Left hindlimb (tissue), 1 donor: Measurements from ENCODE around the gene ADAP2.
"Not testable (repeated sequence)": the region's sequence is repeated elsewhere in the genome, so short reads cannot be mapped to it uniquely, and the experiment has no call there.

Source experiments
- DNase-seq: peaks from one replicate; pipeline ENCODE4 v3.0.0-alpha.2; 2018

ADAP2 gene

GRCh38 chr17:30930495-30930894 is 8.8 kb downstream of the ADAP2 start:
- DNase-seq = no peak

GRCh38 chr17:30931582-30931981 is 9.8 kb downstream of the ADAP2 start:
- DNase-seq = not testable (repeated sequence)

- DNase-seq = no peak
Measured at GRCh38 chr17:30933966-30934365, 12.2 kb downstream of the ADAP2 start.

- no peak for DNase-seq
Measured at GRCh38 chr17:30939051-30939689, 17.4 kb downstream of the ADAP2 start.

DNA sequence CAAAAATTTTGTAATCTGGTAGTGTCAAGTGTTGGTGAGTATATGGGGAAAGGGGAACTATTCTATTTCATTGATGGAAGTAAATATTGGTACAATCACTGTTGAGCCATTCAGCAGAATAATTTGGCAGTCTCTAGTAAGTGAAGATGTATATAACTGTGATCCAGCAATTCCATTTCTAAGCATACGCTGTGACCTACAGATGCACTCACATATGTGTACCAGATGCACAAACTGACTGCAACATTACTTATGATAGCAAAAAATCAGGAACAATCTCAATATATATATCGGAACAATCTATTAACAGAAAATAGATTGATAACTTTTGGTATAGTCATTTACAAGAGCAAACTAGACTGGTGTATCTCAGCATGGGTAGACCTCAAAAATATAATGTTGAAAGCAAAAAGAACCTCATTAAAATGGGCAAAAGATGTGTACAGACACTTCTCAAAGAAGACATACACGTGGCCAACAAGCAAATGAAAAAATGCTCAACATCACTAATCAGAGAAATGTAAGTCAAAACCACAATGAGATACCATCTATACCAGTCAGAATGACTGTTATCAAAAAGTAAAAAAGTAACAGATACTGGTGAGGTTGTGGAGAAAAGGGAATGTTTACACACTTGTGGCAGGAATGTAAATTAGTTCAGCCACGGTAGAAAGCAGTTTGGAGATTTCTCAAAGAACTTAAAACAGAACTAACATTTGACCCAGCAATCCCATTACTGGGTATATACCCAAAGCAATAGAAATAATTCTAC is 20.7 kb downstream of the ADAP2 start:
- no peak for DNase-seq

- DNase-seq = no peak
Measured at GRCh38 chr17:30947796-30948195, 26.1 kb downstream of the ADAP2 start.

GRCh38 chr17:30950189-30950588 is 28.4 kb downstream of the ADAP2 start:
- no peak for DNase-seq

DNA sequence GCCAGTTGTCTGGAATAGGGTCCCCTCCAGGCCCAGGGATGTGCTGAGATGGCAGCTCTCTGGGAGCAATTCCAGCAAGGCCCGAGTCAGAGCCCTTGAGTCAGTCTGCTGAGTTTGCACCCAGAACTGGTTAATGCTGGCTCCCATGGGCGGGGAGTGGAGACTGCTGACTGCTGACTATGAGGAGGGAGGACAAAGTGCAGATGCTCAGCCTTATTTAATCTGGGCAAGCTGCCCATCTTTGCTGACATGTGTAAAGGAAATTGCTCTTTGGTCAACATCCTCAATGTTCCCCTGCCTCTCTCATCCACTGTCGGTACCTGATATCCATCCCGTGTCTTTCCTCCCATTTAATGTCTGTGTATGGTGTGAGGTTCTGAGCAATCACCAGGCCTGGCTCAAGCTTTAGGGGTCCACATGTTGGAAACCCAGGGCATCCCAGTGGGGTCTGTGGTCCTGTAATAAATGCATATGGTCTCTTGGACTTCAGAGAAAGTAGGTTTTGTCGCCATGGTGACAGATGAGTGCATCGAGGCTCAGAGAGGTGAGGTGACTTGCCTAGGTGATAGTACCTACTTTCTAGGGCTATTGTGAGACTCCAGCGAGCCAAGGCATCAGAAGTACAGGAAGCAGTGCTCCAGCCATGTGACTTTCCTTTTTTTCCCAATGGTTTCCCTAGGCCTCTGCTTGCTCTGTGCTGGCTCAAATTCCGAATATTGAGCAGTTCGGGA is 29.1 kb downstream of the ADAP2 start:
- peak; percentile 57 for DNase-seq

- no peak for DNase-seq
Measured at GRCh38 chr17:30952638-30953393, 31.1 kb downstream of the ADAP2 start.

DNA sequence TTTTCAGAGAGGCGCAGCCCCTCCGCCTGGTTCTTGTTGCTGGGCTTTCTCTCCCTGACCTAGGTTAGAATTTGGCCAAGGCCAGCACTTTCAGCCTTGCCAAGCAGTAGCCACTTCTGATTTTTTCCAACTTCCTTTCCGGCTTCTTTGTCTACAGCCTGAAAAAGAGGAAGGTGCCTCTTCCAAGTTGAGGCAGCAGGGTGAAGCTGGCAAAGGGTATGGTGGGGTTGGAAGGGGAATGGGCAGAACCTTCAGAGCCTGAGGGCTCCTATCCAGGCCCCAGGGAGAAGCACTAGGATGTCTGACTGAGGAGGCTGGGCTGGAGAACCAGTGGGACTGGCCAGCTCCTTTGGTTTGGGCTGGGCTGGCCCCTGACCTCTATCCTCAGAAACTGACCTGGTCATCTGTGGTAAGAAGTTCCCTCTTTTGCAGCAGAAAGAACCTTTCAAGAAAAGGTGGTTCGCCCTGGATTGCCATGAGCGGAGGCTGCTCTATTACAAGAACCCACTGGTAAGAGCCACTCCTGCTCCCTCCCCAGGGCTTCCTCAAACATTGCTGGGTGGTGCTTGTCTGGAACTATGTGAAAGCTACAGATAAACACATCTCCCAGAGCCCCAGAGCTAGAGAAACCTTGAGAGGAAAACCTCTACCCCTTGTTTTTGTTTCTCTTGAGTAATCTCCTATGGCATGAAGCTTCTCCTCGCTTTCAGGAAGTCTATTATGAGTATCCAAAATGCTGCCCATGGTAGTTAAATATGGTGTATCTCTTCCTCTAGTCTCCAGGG is 32.5 kb downstream of the ADAP2 start:
- no peak for DNase-seq

DNA sequence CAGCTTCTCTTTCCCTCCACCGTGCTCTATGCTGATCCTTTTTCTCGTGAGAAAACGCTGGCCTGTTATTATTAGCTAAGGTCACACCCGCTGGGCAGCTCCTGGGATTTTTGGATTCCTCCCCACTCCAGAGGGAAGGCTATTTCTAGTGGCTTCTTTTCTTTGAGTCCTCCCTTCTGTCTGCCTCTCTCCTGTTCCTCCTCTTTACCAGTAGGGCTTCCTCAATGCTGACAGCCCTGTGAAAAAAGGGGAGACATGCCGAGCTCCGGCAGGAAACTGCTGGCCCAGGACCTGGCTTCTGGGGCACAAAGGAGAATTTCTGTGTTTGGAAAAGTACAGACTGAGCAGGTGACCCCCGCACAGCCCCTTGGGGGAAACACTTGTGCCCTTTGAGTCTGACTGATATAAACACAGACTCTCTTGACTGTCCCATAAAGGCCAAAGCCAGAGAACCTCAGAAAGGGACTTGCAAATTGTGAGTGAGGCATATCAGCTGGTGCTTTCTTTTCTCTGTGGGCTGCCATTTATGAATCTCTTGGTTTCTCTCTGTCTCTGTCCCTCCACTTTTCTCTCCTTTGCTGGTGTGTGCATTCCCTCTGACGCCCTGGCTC is 35.1 kb downstream of the ADAP2 start:
- no peak for DNase-seq

DNA sequence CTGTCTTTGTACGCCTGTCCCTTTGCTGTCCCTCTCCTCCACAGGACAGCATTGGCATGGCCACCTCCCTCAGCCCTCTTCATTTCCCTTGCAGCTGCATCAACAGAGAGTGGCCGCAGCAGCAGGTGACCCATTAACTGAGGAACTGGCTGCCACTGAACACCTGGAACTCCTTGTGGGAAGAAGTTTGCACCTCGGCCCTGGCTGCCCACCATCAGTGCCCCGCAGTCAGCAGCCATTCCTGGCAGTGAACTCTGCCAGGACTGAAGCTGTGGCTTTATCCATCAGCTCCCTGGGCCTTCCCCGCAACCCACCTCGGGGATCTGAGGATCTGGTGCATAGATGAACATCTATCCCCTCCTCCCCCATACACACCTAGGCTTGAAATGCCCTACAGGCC is 36.0 kb downstream of the ADAP2 start:
- no peak for DNase-seq

DNA sequence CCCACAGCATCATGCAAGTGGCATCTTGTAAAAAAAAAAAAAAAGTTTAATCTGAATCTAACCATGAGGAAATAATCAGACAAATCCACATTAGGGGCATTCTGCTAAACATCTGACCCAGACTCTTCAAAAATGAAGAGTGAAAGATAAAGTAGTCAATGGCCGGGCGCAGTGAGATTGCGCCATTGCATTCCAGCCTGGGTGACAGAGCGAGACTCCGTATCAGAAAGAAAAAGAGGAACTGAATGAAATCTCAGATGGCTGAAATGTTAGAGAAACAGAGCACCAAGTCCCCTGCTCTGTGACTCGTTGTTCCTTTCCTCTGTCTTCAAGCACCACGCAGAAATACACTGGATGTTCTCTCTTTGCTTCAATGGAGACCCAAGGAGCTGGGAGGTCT is 36.4 kb downstream of the ADAP2 start:
- no peak for DNase-seq

DNA sequence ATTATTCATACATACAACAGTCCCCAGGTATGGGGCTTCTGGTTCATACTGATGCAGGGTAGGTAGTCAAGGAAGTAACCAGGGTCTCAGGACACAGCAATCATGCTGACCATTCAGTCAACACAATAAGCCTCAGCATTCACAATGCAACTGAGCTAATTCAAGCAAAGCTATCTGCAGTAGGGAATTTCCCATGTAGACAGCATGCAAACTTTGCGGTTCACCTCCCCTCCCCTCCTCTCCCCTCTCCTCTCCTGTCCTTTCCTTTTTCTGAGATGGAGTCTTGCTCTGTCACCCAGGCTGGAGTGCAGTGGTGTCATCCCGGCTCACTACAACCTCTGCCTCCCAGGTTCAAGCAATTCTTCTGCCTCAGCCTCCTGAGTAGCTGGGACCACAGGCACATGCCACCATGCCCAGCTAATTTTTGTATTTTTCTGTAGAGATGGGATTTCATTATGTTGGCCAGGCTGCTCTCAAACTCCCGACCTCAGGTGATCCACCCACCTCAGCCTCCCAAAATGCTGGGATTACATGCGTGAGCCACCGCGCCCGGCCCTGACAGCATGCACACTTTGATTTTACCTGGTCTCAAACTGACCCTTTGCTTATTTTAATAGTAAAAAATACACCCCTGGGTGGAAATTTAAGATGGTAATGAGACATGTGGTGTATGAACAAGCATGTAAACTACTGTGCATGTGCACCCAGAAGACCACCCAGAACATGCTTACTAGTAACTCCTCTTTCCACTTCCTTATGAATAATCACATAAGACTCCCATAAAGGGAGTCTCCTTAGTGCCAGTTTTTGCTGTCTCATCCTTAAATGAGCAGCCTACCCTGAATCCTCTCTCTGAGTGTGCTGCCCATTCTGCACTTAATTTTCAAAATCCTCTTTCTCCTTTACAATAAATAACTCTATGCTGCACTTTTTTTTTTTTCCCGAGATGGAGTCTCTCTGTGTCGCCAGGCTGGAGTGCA is 39.8 kb downstream of the ADAP2 start:
- DNase-seq = no peak

DNA sequence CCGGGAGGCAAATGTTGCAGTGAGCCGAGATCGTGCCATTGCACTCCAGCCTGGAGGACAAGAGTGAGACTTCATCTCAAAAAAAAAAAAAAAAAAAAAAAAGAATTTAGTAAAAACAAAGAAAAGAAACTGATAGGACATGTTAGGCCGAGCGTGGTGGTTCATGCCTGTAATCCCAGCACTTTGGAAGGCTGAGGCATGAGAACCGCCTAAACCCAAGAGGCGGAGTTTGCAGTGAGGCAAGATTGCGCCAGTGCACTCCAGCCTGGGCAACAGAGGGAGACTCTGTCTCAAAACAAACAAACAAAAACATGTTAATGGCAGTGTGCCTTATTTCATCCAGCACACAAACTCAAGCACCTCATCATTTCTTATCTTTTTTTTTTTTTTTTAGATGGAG is 42.6 kb downstream of the ADAP2 start:
- not testable (repeated sequence) for DNase-seq

DNA sequence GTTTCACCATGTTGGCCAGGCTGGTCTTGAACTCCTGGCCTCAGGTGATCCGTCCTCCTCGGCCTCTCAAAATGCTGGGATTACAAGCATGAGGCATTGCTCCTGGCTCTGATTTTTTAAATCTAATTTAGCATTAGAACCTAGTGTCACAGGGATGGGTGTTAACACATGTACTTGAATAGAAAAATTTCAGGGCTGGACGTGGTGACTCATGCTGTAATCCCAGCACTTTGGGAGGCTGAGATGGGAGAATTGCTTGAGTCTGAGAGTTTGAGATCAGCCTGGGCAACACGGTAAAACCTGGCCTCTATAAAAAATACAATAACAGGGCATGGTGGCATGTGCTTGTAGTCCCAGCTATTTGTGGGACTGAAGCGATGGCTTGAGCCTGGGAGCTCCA is 43.1 kb downstream of the ADAP2 start:
- DNase-seq = no peak

- no peak for DNase-seq
Measured at GRCh38 chr17:30965686-30966085, 43.9 kb downstream of the ADAP2 start.

DNA sequence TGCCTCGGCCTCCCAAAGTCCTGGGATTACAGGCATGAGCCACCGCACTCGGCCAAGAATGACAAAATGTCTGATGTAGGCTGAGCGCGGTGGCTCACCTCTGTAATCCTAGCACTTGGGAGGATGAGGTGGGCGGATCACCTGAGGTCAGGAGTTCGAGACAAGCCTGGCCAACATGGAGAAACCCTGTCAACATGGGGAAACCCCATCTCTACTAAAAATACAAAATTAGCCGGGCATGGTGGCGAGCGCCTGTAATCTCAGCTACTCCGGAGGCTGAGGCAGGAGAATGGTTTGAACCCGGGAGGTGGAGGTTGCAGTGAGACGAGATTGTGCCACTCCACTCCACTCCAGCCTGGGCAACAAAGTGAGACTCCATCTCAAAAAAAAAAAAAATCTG is 46.2 kb downstream of the ADAP2 start:
- not testable (repeated sequence) for DNase-seq

GRCh38 chr17:30969989-30970830 is 48.5 kb downstream of the ADAP2 start:
- DNase-seq = peak; percentile 34
